HEK293 (cell line): ENCODE measurements around the gene FAM240B.
A peak's percentile ranks its signal among the peaks of the same experiment; 100 is the strongest.

Experiments used
- CTCF ChIA-PET: fragments of 350-600 bp; formaldehyde crosslinking; extraction: SDS; loops from one replicate; lab custom pipeline; 2021; ENCODE audit warnings: antibody characterized with exemption; lab: Yijun Ruan, JAX
- POLR2A ChIA-PET: fragments of 300-600 bp; formaldehyde crosslinking; extraction: SDS; loops from one replicate; lab custom pipeline; 2020; ENCODE audit warnings: antibody characterized with exemption, inconsistent platforms; lab: Yijun Ruan, JAX
- H3K27ac ChIP-seq: fragments of 200-500 bp; sonication (Bioruptor generic); 2 replicates; pipeline ENCODE4 v1.5.1; 2014; ENCODE audit warnings: low read depth, low read length, control low read depth, inconsistent platforms; ENCODE audit errors: extremely low read depth
- H3K36me3 ChIP-seq, 2 experiments: fragments of 200-500 bp in 1 of 2; sonication (Bioruptor generic) in 1 of 2; 1 replicate in 1 of 2; 2 replicates in 1 of 2; pipeline ENCODE4 v1.5.1; 2014 to 2017; ENCODE audit warnings: inconsistent platforms in 2 of 2, low read length in 2 of 2; ENCODE audit not compliant: control insufficient read depth in 2 of 2, insufficient read depth in 1 of 2
- H3K4me1 ChIP-seq: fragments of 200-500 bp; sonication (Bioruptor generic); 2 replicates; pipeline ENCODE4 v1.5.1; 2014; ENCODE audit warnings: mild to moderate bottlenecking, low read length, inconsistent platforms; ENCODE audit not compliant: control insufficient read depth, insufficient read depth
- H3K4me3 ChIP-seq: 2 replicates; pipeline ENCODE4 v1.5.1; 2011; ENCODE audit warnings: low read depth, mild to moderate bottlenecking, control low read depth, low read length, moderate library complexity
- H3K9me3 ChIP-seq: fragments of 200-500 bp; sonication (Bioruptor generic); 2 replicates; pipeline ENCODE4 v1.5.1; 2014; ENCODE audit warnings: low read depth, low read length, inconsistent platforms; ENCODE audit not compliant: control insufficient read depth, insufficient read depth
- GFI1B ChIP-seq: fragments of 450-650 bp; formaldehyde crosslinking; IDR thresholded peaks from 2 replicates; pipeline ENCODE4 v1.5.1; 2016; ENCODE audit warnings: missing biosample characterization, missing genetic modification characterization
- GLIS1 ChIP-seq: fragments of 450-650 bp; formaldehyde crosslinking; IDR thresholded peaks from 2 replicates; pipeline ENCODE4 v1.5.1; 2016; ENCODE audit warnings: missing biosample characterization, missing genetic modification characterization
- IKZF3 ChIP-seq: fragments of 450-650 bp; IDR thresholded peaks from 2 replicates; pipeline ENCODE4 v1.5.0; 2018; ENCODE audit warnings: missing biosample characterization, mild to moderate bottlenecking, missing genetic modification characterization, moderate library complexity
- KLF16 ChIP-seq: fragments of 450-650 bp; formaldehyde crosslinking; IDR thresholded peaks from 2 replicates; pipeline ENCODE4 v1.5.1; 2017; ENCODE audit warnings: missing biosample characterization, missing genetic modification characterization
- KLF17 ChIP-seq: fragments of 450-650 bp; formaldehyde crosslinking; IDR thresholded peaks from 2 replicates; pipeline ENCODE4 v1.5.1; 2016; ENCODE audit warnings: missing biosample characterization, missing genetic modification characterization
- MEIS1 ChIP-seq: sonication (generic); formaldehyde crosslinking; IDR thresholded peaks from 2 replicates; pipeline ENCODE4 v1.8.1; 2022; ENCODE audit warnings: missing genetic modification reagents, mild to moderate bottlenecking, borderline replicate concordance
- SETDB1 ChIP-seq: IDR thresholded peaks from one replicate; pipeline ENCODE4 v1.6.1; 2017; ENCODE audit warnings: mild to moderate bottlenecking, low read length, moderate library complexity, mixed read lengths; ENCODE audit not compliant: insufficient read length
- SP3 ChIP-seq: fragments of 450-650 bp; formaldehyde crosslinking; IDR thresholded peaks from 2 replicates; pipeline ENCODE4 v1.5.1; 2016; ENCODE audit warnings: missing biosample characterization, missing genetic modification characterization
- TSHZ1 ChIP-seq: fragments of 450-650 bp; formaldehyde crosslinking; IDR thresholded peaks from 2 replicates; pipeline ENCODE4 v1.5.1; 2016; ENCODE audit warnings: missing biosample characterization, missing genetic modification characterization, borderline replicate concordance
- ZBTB17 ChIP-seq: fragments of 450-650 bp; formaldehyde crosslinking; IDR thresholded peaks from 2 replicates; pipeline ENCODE4 v1.5.1; 2016; ENCODE audit warnings: missing biosample characterization, missing genetic modification characterization
- ZBTB6 ChIP-seq: fragments of 450-650 bp; formaldehyde crosslinking; IDR thresholded peaks from 2 replicates; pipeline ENCODE4 v1.5.1; 2017; ENCODE audit warnings: missing biosample characterization, missing genetic modification characterization
- ZBTB7A ChIP-seq: fragments of 450-650 bp; formaldehyde crosslinking; IDR thresholded peaks from 2 replicates; pipeline ENCODE4 v1.5.1; 2016; ENCODE audit warnings: low read depth, missing biosample characterization, missing genetic modification characterization
- ZFHX2 ChIP-seq: fragments of 450-650 bp; formaldehyde crosslinking; conservative IDR thresholded peaks from 2 replicates; pipeline ENCODE4 v1.5.1; 2016; ENCODE audit warnings: missing biosample characterization, missing genetic modification characterization
- ZNF121 ChIP-seq: fragments of 450-650 bp; formaldehyde crosslinking; IDR thresholded peaks from 2 replicates; pipeline ENCODE4 v1.5.1; 2016; ENCODE audit warnings: missing biosample characterization, missing genetic modification characterization
- ZNF175 ChIP-seq: fragments of 450-650 bp; formaldehyde crosslinking; IDR thresholded peaks from 2 replicates; pipeline ENCODE4 v1.5.1; 2016; ENCODE audit warnings: missing biosample characterization, missing genetic modification characterization
- ZNF292 ChIP-seq: fragments of 450-650 bp; formaldehyde crosslinking; IDR thresholded peaks from 2 replicates; pipeline ENCODE4 v1.5.1; 2016; ENCODE audit warnings: low read depth, missing biosample characterization, missing genetic modification characterization, borderline replicate concordance
- ZNF366 ChIP-seq: fragments of 450-650 bp; formaldehyde crosslinking; conservative IDR thresholded peaks from 2 replicates; pipeline ENCODE4 v1.5.1; 2016; ENCODE audit warnings: missing biosample characterization, missing genetic modification characterization
- ZNF426 ChIP-seq: fragments of 450-650 bp; formaldehyde crosslinking; IDR thresholded peaks from 2 replicates; pipeline ENCODE4 v1.5.1; 2017; ENCODE audit warnings: missing biosample characterization, missing genetic modification characterization, mild to moderate bottlenecking, inconsistent platforms, moderate library complexity
- ZNF488 ChIP-seq: fragments of 450-650 bp; formaldehyde crosslinking; IDR thresholded peaks from 2 replicates; pipeline ENCODE4 v1.5.1; 2016; ENCODE audit warnings: missing biosample characterization, missing genetic modification characterization
- ZNF639 ChIP-seq: fragments of 450-650 bp; formaldehyde crosslinking; IDR thresholded peaks from 2 replicates; pipeline ENCODE4 v1.5.1; 2016; ENCODE audit warnings: missing biosample characterization, missing genetic modification characterization
- ZNF701 ChIP-seq: fragments of 450-650 bp; formaldehyde crosslinking; IDR thresholded peaks from 2 replicates; pipeline ENCODE4 v1.5.1; 2016; ENCODE audit warnings: missing biosample characterization, missing genetic modification characterization
- ZNF843 ChIP-seq: fragments of 450-650 bp; formaldehyde crosslinking; IDR thresholded peaks from 2 replicates; pipeline ENCODE4 v1.5.1; 2016; ENCODE audit warnings: missing biosample characterization, missing genetic modification characterization
- ZSCAN23 ChIP-seq: fragments of 450-650 bp; formaldehyde crosslinking; IDR thresholded peaks from 2 replicates; pipeline ENCODE4 v1.5.1; 2016; ENCODE audit warnings: missing biosample characterization, missing genetic modification characterization
- TF ChIP-seq, protein P1 (sequence below): fragments of 450-650 bp; formaldehyde crosslinking; IDR thresholded peaks from 2 replicates; pipeline ENCODE4 v1.5.1; 2016; ENCODE audit warnings: missing biosample characterization, missing genetic modification characterization
- TF ChIP-seq, protein P2 (sequence below): fragments of 450-650 bp; formaldehyde crosslinking; IDR thresholded peaks from 2 replicates; pipeline ENCODE4 v1.5.1; 2017; ENCODE audit warnings: missing biosample characterization, missing genetic modification characterization

Gene FAM240B

GRCh38 chr9:38682713-38683112, 37.2 kb downstream of the FAM240B start (continued):
- TF ChIP-seq ZNF639 = peak; percentile 82
- peak; percentile 70; the same call in 1 of the 2 replicates for TF ChIP-seq KLF17

DNA sequence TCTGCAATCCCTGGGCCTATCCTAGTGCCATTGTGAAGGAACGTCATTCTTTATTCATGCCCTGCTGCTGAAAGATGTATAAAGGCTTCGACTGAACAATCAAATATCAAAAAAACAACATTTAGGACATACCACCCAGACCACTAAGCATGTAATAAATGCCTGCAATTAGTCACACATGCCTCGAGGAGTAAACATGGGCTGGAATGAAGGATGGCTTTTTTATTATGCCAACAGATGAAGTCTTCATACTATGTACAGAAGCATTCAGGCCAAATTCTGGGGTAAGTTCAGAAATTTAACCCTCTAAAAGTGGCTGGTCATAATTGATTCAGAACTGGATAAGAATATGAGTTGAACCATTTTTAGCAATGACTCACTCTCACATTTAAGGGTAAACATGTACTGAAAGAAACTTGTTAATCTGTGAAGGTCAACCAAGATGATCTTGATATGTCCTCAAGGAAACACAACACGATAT, 38.1 kb downstream of the FAM240B start:
- H3K4me1 ChIP-seq = peaks cover 11% of the 10 kb centered on the region
- ChIA-PET POLR2A (interaction anchor here (1.0 to 1.3 kb wide), 2 partner anchors 9 to 15 kb away, joined by 4 to 8 read pairs; no protein-coding TSS in a partner anchor), CTCF (interaction anchor here (0.7 to 2.8 kb wide), 2 partner anchors 9 to 21 kb away, joined by 3 to 13 read pairs; no protein-coding TSS in a partner anchor)
- H3K9me3 ChIP-seq = no peaks in the 10 kb centered on the region
- H3K36me3 ChIP-seq = no peaks in the 10 kb centered on the region
- 0 out of 2 replicates have a peak overlapping the region, but pooled peaks have one; percentile 20 for H3K27ac ChIP-seq
- H3K4me3 ChIP-seq = no peak overlapping the region
- no peak for TF ChIP-seq ZNF701 (tag by site-specific recombination)
- TF ChIP-seq ZNF488 (tag by site-specific recombination) = no peak
- no peak for TF ChIP-seq ZNF121 (tag by site-specific recombination)
- peak; percentile 92 for TF ChIP-seq ZNF843 (tag by site-specific recombination)
- no peak for TF ChIP-seq ZFHX2 (tag by site-specific recombination)
- TF ChIP-seq GLIS1 = peak; percentile 27; the same call in 1 of the 2 replicates
- TF ChIP-seq GFI1B (tag by site-specific recombination) = no peak
- no peak for TF ChIP-seq TSHZ1 (tag by site-specific recombination)
- TF ChIP-seq ZBTB6 (tag by site-specific recombination) = no peak
- TF ChIP-seq ZNF426 = no peak
- peak; percentile 42; the same call in 1 of the 2 replicates for TF ChIP-seq IKZF3 (tag by site-specific recombination)
- TF ChIP-seq KLF16 (tag by site-specific recombination) = no peak
- no peak for TF ChIP-seq ZNF175 (tag by site-specific recombination)
- TF ChIP-seq ZBTB17 (tag by site-specific recombination) = peak; percentile 52; the same call in 1 of the 2 replicates
- TF ChIP-seq ZBTB7A = no peak
- TF ChIP-seq, protein P1, sequence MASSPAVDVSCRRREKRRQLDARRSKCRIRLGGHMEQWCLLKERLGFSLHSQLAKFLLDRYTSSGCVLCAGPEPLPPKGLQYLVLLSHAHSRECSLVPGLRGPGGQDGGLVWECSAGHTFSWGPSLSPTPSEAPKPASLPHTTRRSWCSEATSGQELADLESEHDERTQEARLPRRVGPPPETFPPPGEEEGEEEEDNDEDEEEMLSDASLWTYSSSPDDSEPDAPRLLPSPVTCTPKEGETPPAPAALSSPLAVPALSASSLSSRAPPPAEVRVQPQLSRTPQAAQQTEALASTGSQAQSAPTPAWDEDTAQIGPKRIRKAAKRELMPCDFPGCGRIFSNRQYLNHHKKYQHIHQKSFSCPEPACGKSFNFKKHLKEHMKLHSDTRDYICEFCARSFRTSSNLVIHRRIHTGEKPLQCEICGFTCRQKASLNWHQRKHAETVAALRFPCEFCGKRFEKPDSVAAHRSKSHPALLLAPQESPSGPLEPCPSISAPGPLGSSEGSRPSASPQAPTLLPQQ = peak; percentile 55
- TF ChIP-seq, protein P2, sequence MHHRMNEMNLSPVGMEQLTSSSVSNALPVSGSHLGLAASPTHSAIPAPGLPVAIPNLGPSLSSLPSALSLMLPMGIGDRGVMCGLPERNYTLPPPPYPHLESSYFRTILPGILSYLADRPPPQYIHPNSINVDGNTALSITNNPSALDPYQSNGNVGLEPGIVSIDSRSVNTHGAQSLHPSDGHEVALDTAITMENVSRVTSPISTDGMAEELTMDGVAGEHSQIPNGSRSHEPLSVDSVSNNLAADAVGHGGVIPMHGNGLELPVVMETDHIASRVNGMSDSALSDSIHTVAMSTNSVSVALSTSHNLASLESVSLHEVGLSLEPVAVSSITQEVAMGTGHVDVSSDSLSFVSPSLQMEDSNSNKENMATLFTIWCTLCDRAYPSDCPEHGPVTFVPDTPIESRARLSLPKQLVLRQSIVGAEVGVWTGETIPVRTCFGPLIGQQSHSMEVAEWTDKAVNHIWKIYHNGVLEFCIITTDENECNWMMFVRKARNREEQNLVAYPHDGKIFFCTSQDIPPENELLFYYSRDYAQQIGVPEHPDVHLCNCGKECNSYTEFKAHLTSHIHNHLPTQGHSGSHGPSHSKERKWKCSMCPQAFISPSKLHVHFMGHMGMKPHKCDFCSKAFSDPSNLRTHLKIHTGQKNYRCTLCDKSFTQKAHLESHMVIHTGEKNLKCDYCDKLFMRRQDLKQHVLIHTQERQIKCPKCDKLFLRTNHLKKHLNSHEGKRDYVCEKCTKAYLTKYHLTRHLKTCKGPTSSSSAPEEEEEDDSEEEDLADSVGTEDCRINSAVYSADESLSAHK = 0 out of 2 replicates have a peak, but pooled peaks have one; percentile 34
- TF ChIP-seq ZSCAN23 (tag by site-specific recombination) = no peak
- TF ChIP-seq MEIS1 (CRISPR knock-in tag) = peak; percentile 61; the same call in 1 of the 2 replicates
- TF ChIP-seq ZNF366 (tag by site-specific recombination) = peak; percentile 64
- no peak for TF ChIP-seq SP3 (tag by site-specific recombination)
- no peak for TF ChIP-seq SETDB1
- TF ChIP-seq ZNF292 (tag by site-specific recombination) = no peak
